ENCODE data around the gene ATF7.

Gene ATF7

DNA sequence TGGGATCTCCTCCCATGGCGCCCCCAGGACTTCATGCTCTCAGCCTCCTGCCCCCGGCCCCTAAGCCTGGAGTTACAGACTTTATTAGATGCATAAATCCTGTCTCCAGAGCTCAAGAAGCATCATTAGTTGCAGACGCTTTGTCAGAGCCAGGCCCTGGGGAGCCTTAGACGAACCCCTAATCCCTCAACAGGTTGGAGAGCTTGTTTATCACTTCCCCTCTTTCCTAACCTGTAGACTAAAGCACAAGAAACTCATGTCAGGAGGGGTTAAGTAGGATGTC, 118.6 kb downstream of the ATF7 start:
- no peaks in the 10 kb centered on the region for H3K27me3 ChIP-seq
- no peak for DNase-seq
- H3K9me3 ChIP-seq = no peaks in the 10 kb centered on the region
- no peak overlapping the region for H3K4me3 ChIP-seq (ENCODE audit: low read depth, low read length)
- H3K4me1 ChIP-seq = peaks cover 6% of the 10 kb centered on the region
- peaks cover 31% of the 10 kb centered on the region for H3K36me3 ChIP-seq
- TF ChIP-seq, protein P1, sequence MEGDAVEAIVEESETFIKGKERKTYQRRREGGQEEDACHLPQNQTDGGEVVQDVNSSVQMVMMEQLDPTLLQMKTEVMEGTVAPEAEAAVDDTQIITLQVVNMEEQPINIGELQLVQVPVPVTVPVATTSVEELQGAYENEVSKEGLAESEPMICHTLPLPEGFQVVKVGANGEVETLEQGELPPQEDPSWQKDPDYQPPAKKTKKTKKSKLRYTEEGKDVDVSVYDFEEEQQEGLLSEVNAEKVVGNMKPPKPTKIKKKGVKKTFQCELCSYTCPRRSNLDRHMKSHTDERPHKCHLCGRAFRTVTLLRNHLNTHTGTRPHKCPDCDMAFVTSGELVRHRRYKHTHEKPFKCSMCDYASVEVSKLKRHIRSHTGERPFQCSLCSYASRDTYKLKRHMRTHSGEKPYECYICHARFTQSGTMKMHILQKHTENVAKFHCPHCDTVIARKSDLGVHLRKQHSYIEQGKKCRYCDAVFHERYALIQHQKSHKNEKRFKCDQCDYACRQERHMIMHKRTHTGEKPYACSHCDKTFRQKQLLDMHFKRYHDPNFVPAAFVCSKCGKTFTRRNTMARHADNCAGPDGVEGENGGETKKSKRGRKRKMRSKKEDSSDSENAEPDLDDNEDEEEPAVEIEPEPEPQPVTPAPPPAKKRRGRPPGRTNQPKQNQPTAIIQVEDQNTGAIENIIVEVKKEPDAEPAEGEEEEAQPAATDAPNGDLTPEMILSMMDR (IDR thresholded peaks at IDR 0.05; ENCODE audit: low read depth, low read length) = no peak

DNA sequence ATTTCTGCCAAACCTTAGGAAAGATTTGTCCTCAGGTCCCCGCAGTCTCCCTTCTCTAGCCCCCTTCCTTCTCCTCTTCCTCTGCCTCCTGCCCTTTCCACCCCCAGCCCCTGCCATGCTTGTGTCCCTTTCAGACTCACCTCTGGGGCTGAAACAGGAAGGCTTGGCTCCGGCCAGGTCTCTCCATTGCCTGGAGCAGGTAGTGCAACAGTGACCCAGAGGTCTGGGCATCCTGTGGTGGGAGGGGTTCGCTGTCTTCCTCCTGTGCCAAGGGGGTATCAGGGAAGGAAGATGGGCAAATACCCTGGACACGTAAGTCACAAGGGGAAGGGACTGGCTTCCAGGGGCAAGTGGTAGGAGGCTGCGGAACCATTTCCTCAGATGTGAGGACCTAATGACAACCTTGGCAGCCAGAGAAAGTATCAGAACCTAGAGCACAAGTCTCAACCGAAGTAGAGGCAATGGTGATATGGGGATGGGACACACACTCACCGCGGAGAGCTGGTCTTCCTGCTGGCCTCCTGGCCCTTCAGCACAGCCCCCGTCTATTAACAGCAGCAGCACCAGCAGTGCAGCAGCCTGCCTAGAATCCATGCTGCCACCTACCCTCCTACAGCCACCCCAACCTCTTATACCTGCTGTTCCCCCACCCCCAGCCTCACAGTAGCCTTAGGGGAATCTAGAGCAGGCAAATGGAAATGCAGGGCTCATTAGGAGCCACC, 119.1 kb downstream of the ATF7 start, which contains the start of gene NPFF:
TSS of gene NPFF (minus strand) at position 604 of the 722 bp plus-strand sequence. CDS start at position 594, 10 bp downstream.
- peaks cover 6% of the 10 kb centered on the region for H3K4me1 ChIP-seq
- no peak for DNase-seq
- TF ChIP-seq, protein P1 (IDR thresholded peaks at IDR 0.05; ENCODE audit: low read depth, low read length) = no peak
- H3K36me3 ChIP-seq = peaks cover 31% of the 10 kb centered on the region
- no peak within 1 kb of the TSS for H3K4me3 ChIP-seq (ENCODE audit: low read depth, low read length)
- no peaks in the 10 kb centered on the region for H3K9me3 ChIP-seq
- no peaks in the 10 kb centered on the region for H3K27me3 ChIP-seq

DNA sequence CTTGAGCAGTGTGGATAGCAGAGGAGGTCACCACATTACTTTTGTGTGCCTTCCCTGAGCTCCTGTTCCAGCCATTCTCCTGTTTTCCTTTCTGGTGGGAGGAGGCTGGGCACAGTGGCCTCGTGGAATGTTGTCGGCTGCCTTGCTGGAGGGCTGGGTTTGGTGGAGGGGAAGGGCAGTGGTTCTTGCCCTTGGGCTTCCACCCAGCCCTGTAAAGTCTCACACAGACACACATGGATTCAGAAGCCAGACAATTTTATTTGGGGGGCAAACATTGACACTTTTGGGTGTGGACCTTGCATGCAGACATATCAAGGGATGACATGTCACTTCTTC, 119.8 kb downstream of the ATF7 start:
- TF ChIP-seq, protein P1 (IDR thresholded peaks at IDR 0.05; ENCODE audit: low read depth, low read length) = no peak

DNA sequence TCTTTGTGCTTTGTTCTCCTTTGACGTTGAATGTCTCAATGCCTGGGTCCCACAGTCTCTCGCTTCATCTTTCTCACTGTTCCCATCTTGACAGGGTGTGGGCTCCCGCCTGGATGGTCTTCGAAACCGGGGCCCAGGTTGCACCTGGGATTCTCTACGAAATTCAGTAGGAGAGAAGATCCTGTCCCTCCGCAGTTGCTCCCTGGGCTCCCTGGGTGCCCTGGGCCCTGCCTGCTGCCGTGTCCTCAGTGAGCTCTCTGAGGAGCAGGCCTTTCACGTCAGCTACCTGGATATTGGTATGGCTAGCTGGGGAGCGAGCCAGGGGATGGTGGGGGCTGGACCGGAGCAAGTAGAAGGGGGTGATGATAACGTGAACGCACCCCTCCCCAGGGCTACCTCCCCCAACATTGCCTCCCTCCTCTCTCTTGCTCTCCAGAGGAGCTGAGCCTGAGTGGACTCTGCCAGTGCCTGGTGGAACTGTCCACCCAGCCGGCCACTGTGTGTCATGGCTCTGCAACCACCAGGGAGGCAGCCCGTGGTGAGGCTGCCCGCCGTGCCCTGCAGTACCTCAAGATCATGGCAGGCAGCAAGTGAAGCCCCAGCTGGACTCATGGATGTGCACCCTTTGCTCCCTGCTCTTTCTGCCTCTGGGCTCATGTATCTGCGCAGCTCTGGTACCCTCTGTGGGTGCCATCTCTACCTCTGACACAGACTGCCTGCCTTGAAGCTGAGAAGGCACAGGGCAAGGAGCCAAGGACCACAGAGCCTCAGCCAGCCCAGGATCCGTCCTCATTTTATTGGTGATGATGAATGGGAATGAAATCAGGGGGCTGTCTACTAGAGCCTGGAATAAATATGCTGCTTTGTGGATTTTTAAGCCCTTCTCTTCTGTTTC, 120.4 kb downstream of the ATF7 start:
- H3K4me3 ChIP-seq (ENCODE audit: low read depth, low read length) = no peak overlapping the region
- no peaks in the 10 kb centered on the region for H3K27me3 ChIP-seq
- DNase-seq = no peak
- TF ChIP-seq, protein P1 (IDR thresholded peaks at IDR 0.05; ENCODE audit: low read depth, low read length) = no peak
- H3K4me1 ChIP-seq = peaks cover 6% of the 10 kb centered on the region
- H3K36me3 ChIP-seq = peaks cover 31% of the 10 kb centered on the region
- no peaks in the 10 kb centered on the region for H3K9me3 ChIP-seq

More for the DNA sequence above, 119.8 kb downstream of the ATF7 start:
- Histone ChIP-seq H3K4me1 (peaks cover 6% of the 10 kb centered on the region), H3K9me3 (no peaks in the 10 kb centered on the region), H3K27me3 (no peaks in the 10 kb centered on the region), H3K4me3 (ENCODE audit: low read depth, low read length) (no peak overlapping the region), H3K36me3 (peaks cover 31% of the 10 kb centered on the region)
- no peak for DNase-seq

DNA sequence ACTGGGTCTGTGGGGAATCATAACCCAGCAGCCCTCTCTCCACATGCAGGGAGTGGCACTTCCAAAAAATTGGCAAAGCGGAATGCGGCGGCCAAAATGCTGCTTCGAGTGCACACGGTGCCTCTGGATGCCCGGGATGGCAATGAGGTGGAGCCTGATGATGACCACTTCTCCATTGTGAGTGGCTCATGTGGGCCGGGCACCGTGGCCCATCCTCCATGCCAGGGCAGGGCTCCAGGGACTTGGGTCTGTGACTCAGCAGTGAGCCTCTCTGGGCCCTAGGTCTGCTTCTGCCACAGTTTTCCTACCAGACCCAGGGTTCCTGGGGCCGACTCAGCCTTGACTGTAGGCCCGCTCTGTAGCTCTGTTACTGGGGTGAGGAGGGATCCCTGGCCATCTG, 121.1 kb downstream of the ATF7 start:
- Histone ChIP-seq H3K36me3 (peaks cover 31% of the 10 kb centered on the region), H3K4me1 (peaks cover 6% of the 10 kb centered on the region), H3K9me3 (no peaks in the 10 kb centered on the region), H3K27me3 (no peaks in the 10 kb centered on the region), H3K4me3 (ENCODE audit: low read depth, low read length) (no peak overlapping the region)
- no peak for DNase-seq
- TF ChIP-seq, protein P1 (IDR thresholded peaks at IDR 0.05; ENCODE audit: low read depth, low read length) = no peak
